Measurements from ENCODE around the gene IL37. TPM values are rescaled to one million over a fixed set of nuclear protein-coding genes. Genes with fewer than 3 reads are reported as not detected.

Gene IL37
- total RNA-seq, 1 experiment from 2014 or later = not detected

Other genes starting within 250 kb of the IL37 start
- gene NT5DC4, start 190.1 kb upstream of the IL37 start, total RNA-seq (2014; rRNA removed; shearing (Covaris generic)) = 0.13 TPM in 1 of 2 replicates, not detected in the other
- gene CKAP2L, start 146.6 kb upstream of the IL37 start, total RNA-seq (2014; rRNA removed; shearing (Covaris generic)) = 7.1 and 7.7 TPM in 2 replicates
- not detected in 2 replicates for gene IL1A, start 126.7 kb upstream of the IL37 start, total RNA-seq (2014; rRNA removed; shearing (Covaris generic))
- 0.69 TPM in 1 of 2 replicates, not detected in the other for gene IL1B, start 74.4 kb upstream of the IL37 start, total RNA-seq (2014; rRNA removed; shearing (Covaris generic))
- gene IL36G, start 66.8 kb downstream of the IL37 start, total RNA-seq (2014; rRNA removed; shearing (Covaris generic)) = not detected in 2 replicates
- not detected in 2 replicates for gene IL36A, start 94.3 kb downstream of the IL37 start, total RNA-seq (2014; rRNA removed; shearing (Covaris generic))
- gene IL36B, start 141.7 kb downstream of the IL37 start, total RNA-seq (2014; rRNA removed; shearing (Covaris generic)) = not detected in 2 replicates
- not detected in 2 replicates for gene IL36RN, start 148.0 kb downstream of the IL37 start, total RNA-seq (2014; rRNA removed; shearing (Covaris generic))
- not detected in 2 replicates for gene IL1F10, start 156.8 kb downstream of the IL37 start, total RNA-seq (2014; rRNA removed; shearing (Covaris generic))
- not detected in 2 replicates for gene IL1RN, start 216.4 kb downstream of the IL37 start, total RNA-seq (2014; rRNA removed; shearing (Covaris generic))

All from SK-MEL-5 (cell line).